GM21723 (cell line): ENCODE measurements around the gene PGM3.

Experiments used
- ATAC-seq: cut with Tn5 transposase; IDR thresholded peaks from one replicate; pipeline ENCODE4 v1.9.1; 2021; ENCODE audit warnings: mild to moderate bottlenecking, moderate library complexity; ENCODE audit not compliant: unreplicated experiment

PGM3 gene

DNA sequence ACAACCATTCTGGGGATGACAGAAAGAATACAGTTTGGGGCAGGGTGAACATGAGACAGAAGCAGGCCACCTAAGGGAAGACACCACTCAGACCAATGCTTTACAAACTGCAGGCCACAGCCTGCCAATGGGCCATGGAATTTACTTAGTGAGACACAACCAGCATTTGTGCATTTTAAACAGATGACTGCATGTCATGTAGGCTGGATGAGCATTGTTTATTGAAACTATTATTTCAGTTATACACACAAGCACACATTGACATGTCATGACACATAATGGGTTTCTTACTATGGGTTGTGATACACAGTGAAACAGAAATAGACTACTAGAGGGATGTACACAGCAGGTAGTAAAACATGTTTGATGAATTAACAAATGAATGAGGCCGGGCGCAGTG is 8.0 kb downstream of the PGM3 start:
- ATAC-seq: no peak

DNA sequence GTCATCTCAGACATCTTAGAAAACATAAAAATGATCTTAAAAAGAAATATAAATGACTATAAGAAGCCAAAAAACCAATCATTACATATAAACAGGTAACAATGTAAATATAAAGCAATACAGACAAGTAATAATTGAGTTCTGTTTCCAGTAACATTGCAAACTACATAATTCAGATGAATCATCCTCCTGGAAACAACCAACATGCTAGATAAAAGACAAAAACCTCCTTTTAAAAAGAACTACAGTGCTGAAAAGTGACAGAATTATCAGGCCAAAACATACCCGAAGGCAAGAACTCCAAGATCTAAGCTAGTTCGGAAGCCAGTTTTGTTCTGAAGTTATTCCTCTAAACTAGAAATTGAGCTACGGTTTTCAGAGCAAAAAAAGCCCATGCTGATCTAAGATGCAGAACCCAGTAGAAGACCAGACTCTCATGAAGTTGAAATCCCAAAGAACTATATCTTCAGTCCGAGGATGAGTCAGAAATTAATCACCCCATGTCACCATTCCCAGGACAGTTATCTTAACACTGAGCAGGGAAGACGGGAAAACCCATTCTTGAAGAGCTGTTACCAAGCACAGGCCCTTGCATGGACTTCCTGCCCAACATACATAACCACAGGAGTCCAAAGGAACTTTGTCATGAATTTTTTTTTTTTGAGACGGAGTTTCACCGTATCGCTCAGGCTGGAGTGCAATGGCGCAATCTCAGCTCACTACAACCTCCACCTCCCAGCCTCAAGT is 9.8 kb downstream of the PGM3 start:
- ATAC-seq: no peak

DNA sequence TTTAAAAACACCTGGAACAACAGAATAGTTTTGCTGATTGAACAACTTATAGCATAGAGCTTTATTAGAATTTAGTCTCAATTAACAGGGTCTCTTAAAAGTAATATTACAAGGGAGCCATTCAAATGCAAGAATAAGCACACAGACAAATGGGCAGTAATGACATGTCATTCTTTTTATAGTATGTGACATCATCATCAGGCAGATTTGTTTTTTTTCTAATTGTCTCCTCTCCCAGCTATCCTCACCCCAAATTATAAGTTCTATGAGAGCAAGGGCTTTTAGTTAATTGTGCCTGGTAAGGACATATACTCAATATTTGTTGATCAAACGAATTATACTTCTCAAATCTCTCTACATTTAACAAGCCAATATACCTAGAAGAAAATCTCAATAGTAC is 11.0 kb downstream of the PGM3 start:
- ATAC-seq: no peak

DNA sequence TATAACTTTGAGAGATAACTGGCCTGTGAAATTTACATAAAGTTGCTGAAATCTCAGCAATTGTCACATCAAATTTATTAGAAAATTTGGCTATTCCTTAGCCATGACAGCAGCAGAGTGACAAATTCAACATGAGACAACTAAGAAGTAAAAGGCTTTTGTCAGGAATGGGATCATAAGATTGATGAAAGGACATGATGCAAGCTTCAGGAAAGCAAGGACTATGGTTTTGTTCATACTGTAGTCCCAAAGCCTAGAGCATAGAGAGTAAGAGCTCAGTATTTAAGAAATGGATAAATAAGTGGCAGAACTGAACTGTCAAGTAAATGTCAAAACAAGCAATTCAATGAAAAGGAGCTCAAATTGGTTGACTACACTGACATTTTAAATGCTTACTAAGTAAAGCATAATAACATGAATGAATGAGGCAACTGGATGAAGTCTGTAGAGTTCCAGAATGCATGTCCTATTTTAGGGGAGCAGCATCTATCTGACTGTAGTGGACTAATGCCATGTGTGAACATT is 12.6 kb downstream of the PGM3 start:
- ATAC-seq: no peak

DNA sequence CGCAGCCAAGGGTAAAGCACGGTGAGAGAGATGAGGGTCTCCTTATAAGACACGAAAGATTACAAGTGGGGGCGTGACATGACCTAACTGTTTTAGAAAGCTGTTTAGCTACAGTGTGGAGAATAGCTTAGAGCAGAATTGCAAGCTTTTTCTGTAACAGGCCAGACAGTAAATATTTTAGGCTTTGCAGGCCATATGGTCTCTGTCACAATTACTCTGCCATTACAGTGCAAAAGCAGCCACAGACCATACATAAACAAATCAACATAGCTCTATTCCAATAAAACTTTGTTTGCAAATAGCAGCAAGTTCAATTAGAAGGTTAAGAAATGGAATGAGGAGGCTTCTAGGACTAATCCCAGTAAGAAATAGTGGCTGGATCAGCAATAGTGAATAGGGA is 16.8 kb downstream of the PGM3 start:
- ATAC-seq: no peak

DNA sequence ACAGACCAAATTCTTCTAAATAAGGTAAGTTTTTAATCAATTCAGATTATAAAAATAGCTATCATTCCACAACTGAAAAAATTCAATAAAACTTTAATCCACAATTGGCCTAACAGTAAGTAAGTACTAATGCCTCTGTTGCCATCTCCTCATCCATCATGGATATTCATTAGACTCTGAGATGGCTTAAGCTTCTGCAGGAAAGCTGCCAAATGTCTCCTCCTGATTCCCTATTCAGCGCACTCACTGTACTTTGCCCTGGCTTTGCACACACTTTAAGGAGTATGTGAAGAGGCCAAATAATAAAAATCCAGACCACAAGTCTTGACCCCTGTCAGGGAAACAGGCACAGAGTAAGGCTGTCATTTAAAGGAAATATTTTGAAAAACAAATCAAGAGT is 23.6 kb downstream of the PGM3 start:
- no peak for ATAC-seq

DNA sequence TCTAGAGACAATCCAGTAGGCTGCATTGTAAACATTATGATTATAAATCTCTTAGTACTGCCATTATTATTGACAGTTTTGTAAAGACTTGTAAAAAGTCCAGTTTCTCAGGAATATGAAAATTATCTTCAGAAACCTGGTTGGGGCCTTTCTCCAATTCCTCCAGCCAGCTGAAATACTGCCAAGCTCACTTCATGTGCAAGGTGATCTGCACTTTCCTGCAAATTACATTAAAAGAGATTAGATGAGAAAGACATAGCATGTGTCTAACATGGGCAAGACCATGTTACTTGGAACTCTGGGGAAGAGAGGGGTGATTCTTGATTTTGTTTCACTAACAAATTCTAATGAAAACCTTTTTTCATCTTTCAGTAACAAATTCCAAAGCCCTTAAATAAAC is 24.0 kb downstream of the PGM3 start:
- ATAC-seq: no peak

DNA sequence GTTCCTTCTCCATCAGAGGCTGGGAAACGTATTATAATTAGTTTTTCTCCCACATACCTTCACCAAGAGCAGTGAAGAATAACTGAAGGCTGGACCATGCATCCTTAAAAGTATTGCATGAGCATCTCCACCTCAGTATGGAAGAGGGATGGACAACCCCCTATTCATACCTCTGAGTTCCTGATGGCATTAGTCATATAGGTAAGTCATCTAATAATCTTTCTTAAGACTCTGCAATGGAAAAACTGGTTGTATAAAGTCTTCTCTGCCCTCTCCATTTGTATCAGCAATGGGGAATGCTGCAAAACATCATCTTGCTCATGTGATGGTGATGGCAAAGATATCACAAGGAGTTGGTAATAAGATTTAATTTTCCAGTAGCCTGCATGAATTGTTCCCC is 24.5 kb downstream of the PGM3 start:
- ATAC-seq: no peak

DNA sequence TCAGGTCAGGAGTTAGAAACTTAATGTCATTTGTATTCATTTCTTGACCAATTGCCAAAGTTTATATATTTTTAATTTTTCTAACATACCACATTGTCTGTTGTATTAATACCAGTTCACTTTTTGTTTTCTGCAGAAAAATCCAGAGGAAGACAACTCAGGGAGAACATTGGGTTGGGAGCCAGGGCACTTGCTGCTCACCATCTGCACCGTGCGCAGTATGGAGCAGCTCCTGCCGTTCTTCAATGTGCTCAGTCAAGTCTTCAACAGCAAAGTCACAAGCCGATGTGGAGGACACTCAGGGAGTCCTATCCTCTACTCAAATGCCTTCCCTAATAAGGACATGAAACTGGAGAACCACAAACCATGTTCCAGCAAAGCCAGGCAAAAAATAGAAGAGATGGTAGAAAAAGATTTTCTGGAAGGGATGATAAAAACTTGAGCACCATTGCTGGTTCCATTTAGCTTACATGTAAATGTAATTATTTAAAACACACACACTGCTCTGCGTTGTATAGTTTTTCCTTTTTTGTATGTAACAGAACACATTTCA is 25.3 kb downstream of the PGM3 start:
- no peak for ATAC-seq

DNA sequence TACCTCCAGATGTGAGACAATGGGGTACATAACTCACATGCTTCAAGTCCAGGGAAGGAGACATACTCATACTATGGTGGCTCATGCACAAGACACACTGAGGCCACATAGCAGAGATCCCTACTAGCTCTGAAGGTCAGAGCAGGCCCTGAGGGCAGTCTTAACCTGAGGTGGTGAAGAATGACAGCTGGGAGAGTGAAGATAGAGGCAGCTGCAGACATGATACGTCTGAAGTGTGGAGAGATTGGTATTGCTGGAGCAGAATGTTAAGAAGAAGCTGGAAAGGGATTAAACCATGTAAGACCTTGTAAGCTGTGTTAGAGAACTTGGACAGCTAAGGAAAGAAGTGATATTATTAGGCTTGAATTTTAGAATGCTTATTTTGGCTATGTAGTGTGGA is 32.9 kb downstream of the PGM3 start:
- ATAC-seq: no peak

DNA sequence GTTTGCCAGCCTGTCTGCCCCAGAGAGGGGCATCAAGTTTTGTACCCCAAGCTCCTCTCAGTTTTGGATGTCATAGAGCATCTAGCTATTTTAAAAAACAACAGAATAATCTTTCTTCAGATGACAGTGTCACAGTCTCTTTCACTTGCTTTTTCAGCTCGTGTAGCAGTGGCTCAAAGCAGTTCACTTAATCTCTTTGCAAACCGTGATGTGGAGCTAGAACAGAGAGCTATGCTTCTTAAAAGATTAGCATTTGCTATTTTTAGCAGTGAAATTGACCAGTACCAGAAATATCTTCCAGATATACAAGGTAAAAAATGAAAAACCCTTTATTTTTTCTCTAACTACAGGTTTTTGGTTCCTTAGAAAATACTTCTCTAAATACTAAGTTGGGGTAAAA is 37.3 kb downstream of the PGM3 start:
- no peak for ATAC-seq

DNA sequence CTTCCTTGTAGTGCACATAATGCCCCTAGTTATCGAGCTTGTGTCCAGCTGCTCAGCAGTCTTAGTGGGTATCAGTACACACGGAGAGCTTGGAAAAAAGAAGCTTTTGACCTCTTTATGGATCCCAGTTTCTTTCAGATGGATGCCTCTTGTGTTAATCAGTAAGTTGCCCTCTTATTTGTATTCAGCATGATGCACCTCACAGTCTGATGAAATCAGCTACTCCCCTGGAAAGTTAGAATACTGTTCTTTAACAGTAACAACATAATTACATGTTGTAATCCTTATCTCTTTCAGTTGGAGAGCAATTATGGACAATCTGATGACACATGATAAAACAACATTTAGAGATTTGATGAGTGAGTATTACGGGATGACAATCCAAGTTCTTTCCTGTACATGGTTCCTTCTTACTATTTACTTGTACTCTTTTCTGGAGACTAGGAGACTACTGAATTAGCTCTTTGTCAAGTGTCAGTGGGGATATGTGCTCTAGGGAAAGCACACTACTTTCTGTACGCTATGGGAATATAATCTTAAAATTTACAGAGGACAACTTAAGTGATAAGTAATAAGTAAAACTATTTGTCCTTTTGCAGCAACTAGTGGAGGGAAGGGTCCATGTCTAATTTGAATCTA is 39.1 kb downstream of the PGM3 start:
- ATAC-seq: no peak

DNA sequence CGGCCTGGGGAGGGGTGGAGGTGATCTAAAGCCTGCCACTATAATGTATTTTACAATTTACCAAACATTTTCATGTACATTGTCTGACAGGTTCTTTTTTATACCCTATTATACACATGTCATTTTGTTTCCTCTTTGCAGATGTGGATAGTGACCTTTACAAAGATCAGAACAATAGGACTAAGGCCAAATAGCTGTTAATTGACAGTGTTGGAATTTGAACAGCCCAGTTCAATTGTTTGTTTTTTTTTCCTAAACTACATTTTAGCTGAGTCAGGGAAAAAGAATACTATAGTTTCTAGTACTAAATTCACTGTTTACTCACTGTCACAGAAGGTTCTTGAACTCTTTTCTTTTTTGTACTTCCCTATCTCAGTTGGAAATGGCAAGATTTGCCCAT is 40.2 kb downstream of the PGM3 start:
- ATAC-seq: no peak

DNA sequence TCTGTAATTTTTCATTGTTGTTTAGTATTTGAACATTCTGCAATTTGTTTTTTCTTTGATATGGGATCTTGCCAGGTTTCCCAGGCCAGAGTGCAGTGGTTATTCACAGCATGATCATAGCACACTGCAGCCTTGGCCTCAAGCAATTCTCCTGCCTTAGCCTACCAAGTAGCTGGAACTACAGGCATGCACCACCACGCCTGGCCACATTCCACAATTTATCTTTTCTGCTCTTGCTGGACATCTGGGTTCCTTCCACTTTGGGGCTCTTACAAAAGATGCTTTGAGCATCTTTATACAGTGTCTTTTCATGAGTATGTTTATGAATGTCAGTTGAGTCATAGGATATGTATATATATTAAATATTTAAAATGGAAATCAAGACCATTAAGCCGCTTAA is 42.0 kb downstream of the PGM3 start:
- no peak for ATAC-seq

DNA sequence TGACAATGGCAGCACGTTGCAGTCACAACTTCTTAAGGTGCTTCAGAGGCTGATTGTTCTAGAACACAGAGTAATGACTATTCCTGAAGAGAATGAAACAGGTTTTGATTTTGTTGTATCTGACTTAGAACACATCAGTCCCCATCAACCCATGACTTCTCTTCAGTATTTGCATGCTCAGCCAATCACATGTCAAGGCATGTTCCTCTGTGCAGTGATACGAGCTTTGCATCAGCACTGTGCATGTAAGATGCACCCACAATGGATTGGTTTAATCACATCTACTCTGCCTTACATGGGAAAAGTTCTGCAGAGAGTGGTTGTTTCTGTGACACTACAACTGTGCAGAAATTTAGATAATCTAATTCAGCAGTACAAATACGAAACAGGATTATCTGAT is 54.3 kb downstream of the PGM3 start:
- no peak for ATAC-seq

DNA sequence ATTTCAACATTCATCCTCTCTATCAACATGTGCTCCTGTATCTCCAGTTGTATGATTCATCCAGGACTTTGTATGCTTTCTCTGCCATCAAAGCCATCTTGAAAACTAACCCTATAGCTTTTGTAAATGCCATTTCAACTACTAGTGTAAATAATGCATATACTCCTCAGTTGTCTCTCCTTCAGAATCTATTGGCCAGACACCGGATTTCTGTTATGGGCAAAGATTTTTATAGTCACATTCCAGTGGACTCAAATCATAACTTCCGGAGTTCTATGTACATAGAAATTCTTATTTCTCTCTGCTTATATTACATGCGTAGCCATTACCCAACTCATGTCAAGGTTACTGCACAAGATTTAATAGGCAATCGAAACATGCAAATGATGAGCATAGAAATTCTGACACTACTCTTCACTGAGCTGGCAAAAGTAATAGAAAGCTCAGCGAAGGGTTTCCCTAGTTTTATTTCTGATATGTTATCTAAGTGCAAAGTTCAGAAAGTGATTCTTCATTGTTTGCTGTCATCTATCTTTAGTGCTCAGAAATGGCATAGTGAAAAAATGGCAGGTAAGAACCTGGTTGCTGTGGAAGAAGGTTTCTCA is 54.8 kb downstream of the PGM3 start:
- no peak for ATAC-seq

DNA sequence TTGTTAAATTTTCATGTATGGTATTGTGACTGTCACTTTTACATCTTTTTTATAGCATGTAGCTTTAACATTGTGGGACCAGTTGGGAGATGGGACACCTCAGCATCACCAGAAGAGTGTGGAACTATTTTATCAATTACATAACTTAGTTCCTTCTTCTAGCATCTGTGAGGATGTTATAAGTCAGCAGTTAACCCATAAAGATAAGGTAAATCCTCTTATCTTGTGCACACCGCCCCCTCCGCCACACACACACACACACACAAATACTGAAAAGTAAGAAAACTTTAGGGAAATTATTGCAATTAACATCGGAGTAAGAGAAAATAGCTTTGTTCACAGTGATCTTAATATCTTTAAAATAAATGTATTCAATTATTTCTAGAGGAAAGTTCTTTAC is 60.9 kb downstream of the PGM3 start:
- no peak for ATAC-seq

DNA sequence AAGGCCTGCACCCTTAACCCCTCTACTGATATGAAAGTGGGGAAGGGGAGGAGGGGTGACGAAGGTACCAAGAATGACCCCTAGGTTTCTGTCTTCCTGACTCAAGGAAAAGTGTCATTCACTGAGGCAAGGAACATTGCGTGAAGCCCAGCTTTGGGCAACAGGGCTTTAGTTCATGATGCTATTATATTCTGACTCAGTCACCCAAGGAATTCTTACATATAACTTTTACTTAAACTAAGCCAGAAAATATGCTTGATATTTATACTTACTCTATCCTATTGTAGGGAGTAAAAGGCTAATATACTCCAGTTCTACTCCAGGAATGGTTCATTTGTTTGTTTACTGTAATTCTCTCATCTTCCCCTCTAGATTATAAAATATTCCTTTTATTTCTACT is 65.1 kb downstream of the PGM3 start:
- no peak for ATAC-seq

DNA sequence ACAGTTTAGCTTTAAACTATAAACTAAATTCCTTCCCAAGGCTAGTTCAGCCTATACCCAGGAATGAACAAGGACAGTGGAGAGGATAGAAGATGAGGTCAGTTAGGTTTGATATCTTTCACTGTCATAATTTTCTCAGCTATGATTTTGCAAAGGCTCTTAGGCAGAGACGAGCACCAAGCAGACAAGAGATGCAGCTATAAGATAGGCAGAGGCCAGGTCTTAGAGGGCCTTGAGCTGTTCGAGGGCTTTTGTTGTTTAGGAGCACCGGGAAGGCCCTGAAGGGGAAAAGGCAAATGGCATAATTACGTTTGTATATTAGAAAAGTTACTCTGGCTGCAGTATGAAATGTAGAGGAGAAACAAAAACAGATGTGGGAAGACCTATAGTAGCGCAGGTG is 65.8 kb downstream of the PGM3 start:
- ATAC-seq: no peak

DNA sequence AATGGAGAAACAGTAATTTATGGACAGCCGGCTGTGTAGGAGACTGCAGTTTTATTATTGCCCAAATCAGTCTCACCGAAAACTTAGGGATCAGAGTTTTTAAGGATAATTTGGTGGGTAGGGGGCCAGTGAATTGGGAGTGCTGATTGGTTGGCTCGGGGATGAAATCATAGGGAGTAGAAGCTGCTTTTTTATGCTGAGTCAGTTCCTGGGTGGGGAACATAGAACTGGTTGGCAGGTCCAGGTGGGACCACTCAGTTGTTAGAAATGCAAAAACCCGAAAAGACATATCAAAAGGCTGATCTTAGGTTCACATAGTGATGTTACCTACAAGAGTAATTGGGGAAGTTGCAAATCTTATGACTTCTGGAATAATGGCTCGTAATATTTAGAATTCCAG is 66.3 kb downstream of the PGM3 start:
- no peak for ATAC-seq

DNA sequence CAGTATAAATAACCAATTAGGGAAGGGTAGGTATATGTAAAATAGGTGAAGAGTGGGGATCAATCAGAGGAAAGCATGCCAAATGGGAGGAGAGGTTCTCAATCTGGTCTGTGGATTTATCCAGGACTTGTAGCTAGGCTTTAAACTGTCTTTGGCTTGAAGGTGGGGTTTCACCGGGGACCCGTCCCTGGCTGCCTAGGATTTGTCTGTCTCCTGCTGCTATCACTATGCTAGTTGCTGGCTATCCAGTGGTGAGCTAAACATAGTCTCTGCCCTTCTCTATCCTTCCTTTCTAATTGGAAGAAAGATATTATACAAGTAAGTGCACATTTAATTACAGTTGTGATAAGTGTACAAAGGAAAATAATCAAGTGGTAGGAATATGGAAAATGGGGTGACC is 66.8 kb downstream of the PGM3 start:
- no peak for ATAC-seq

DNA sequence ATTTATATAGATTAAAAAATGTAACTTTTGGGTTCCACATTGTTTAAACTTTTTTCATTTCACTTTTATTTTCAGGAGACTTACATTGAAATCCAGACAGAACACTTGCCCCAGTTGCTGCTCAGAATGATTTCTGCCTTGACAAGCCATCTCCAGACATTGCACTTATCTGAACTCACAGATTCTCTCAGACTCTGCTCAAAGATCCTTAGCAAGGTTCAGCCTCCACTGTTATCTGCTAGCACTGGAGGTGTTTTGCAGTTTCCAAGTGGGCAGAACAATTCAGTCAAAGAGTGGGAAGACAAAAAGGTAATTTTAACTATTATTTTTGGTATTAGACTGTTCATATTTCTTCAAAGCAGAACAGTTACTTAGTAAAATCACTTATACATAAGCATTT is 67.6 kb downstream of the PGM3 start:
- no peak for ATAC-seq
